Ovary (tissue), 9 donors: ENCODE results near the gene NDUFA3. TPM values are rescaled to one million over a fixed set of nuclear protein-coding genes. Genes with fewer than 3 reads are reported as not detected.

Experiments used
- DNase-seq, 5 donors: peaks; one replicate each; pipeline ENCODE4 v3.0.0-alpha.2; 2019 to 2020
- H3K27ac ChIP-seq, 2 donors: fragments of 200-600 bp; one replicate each; pipeline versions ENCODE4 v1.5.1 to v1.8.0; 2019 to 2022
- H3K27me3 ChIP-seq: fragments of 200-600 bp; one replicate; pipeline ENCODE4 v1.8.0; 2022
- H3K36me3 ChIP-seq: fragments of 200-600 bp; sonication (generic); one replicate; pipeline ENCODE4 v1.5.1; 2019
- H3K4me1 ChIP-seq: one replicate; pipeline ENCODE4 v1.8.1; 2013; ENCODE audit warnings: mild to moderate bottlenecking, moderate library complexity; ENCODE audit not compliant: insufficient read depth
- H3K4me3 ChIP-seq: fragments of 200-600 bp; sonication (generic); one replicate; pipeline ENCODE4 v1.5.1; 2017
- H3K9me3 ChIP-seq, 2 donors: fragments of 200-600 bp in 1 of 2; sonication (generic) in 1 of 2; one replicate each; pipeline versions ENCODE4 v1.5.1 to v1.8.1; 2013 to 2019; ENCODE audit warnings: mild to moderate bottlenecking in 1 of 2, moderate library complexity in 1 of 2
- CTCF ChIP-seq, 3 donors: fragments of 450-650 bp in 2 of 3; fragments of 200-600 bp in 1 of 3; IDR thresholded peaks; one replicate each; pipeline versions ENCODE4 v1.5.1 to v1.8.0; 2016 to 2022; ENCODE audit warnings: antibody characterized with exemption in 3 of 3, mild to moderate bottlenecking in 1 of 3
- EP300 ChIP-seq: sonication (generic); formaldehyde crosslinking; IDR thresholded peaks from one replicate; pipeline ENCODE4 v1.6.1; 2017; ENCODE audit warnings: antibody characterized with exemption
- POLR2A ChIP-seq: fragments of 450-650 bp; IDR thresholded peaks from one replicate; pipeline ENCODE4 v1.6.1; 2017; ENCODE audit warnings: antibody characterized with exemption, mild to moderate bottlenecking, moderate library complexity
- WGBS, 3 donors: extraction: QIAGEN DNeasy Blood & Tissue Kit in 1 of 3; methylation state at CpG; one replicate each; pipeline versions ENCODE4 v1.1.5 to v1.1.7; 2013 to 2017; 5-methylcytosine and 5-hydroxymethylcytosine counted together
- intact Hi-C, 4 donors: fragments of 100-400 bp; cut with DNase I; formaldehyde crosslinking; loops; one replicate each; pipeline versions ENCODE4 v1.11.0 to v1.15.1; 2022 to 2023
- polyA plus RNA-seq, 2 donors: library from polyadenylated mRNA; stranded (reverse); fragments of 200-250 nt in 1 of 2; fragments of 350-450 nt in 1 of 2; fragmentation: Illumina TruSeq in 1 of 2; extraction: RNeasy Lipid Tissue Mini Kit (QIAGEN cat#74804) in 1 of 2; gene quantifications; one replicate each; pipeline ENCODE4 v1.2.3, GENCODE V29; 2013 to 2014
- total RNA-seq, 7 donors: library from RNA; depleted of rRNA in 2 of 7; stranded (reverse); fragments of >200 nt in 2 of 7; fragmentation: NEBNext Ultra II Directional in 3 of 7; extraction: Animal tissue kit (Norgen Biotek cat#: 25700) in 3 of 7; gene quantifications; one replicate each; pipeline versions ENCODE4 v1.1.0 to v1.2.4, GENCODE V29; 2016 to 2023
- donor health status: DM: no; HTN: no; CAD: no; lungs with moderate emphysema.
- donor health status: DM: no; HTN: no; CAD: no.
- donor health status: Bipolar disorder and iron deficiency.
- donor health status: DM: yes; HTN: yes; CAD: no.
- donor health status: DM: no; HTN: no; CAD: no.
- donor health status: DM: yes; HTN: yes; CAD: no.

Gene NDUFA3
- total and polyA plus RNA-seq, 9 donors = 6.2 to 110 (median 82.1) TPM

DNA sequence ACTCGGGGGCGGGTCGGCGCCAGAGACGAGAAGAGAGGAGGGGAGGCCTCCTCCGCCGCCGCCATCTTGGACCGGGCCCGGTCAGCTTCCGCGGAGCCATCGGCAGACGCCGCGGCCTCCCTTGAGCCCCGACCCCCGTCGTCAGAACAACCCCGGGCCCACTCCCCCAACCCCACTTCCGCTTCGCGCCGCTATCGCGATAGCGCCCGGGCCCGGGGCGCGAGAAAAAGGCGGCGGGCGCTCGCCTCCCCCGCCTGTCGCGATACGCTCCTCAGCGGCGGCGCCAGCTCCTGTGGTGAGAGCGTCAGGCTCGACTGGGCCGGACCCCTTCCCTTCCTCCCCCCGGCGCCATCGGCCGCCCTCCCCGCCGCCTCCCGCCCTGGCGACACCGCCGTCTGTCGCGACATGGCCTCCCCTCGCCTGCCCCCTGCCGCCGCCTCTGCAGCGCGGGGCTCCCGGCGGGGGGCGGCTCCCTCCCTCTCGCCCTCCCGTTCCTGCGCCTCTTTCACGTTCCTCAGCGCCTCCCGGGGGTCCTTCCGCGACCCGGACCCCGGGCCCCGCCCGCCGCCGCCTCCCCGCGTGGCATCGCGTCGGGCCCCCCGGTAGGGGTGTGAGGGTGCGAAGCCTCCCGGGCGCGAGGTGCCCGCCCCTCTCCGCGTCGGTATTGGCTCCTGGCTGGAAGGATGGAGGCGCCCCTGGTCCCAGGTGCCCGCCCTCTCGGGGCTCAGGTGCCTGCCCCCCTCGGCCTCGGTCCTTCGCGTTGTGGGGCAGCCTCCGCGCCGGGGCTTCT lies 35.2 kb downstream of the NDUFA3 start, which contains the start of gene CNOT3:
TSS of gene CNOT3 (plus strand) at position 64 of the 790 bp plus-strand sequence. CDS start 5,217 bp downstream, outside the sequence.
- peak within 1 kb of the TSS; percentile 100 for H3K4me3 ChIP-seq
- WGBS, 3 donors = 0 to 1% (median 1%) methylated on average over 20 to 102 of the region's 103 CpGs
- H3K27ac ChIP-seq = peak within 1 kb of the TSS; percentile 77 to 87
- TF ChIP-seq CTCF (IDR thresholded peaks at IDR 0.05) (no peak), POLR2A (peak; percentile 81)
- intact Hi-C loops = no loop called here
- H3K9me3 ChIP-seq = no peaks in the 10 kb centered on the region
- peak in 3 of 5 donors; percentile 62 to 67 (median 66) for DNase-seq
- H3K4me1 ChIP-seq = peaks cover 4% of the 10 kb centered on the region
- H3K36me3 ChIP-seq = no peaks in the 10 kb centered on the region
- H3K27me3 ChIP-seq = no peaks in the 10 kb centered on the region

GRCh38 chr19:54138489-54139256 lies 36.0 kb downstream of the NDUFA3 start:
- Histone ChIP-seq H3K36me3 (no peaks in the 10 kb centered on the region), H3K4me3 (peak overlapping the region; percentile 100), H3K27ac (peak overlapping the region in 1 of 2 donors; percentile 77), H3K27me3 (no peaks in the 10 kb centered on the region), H3K4me1 (peaks cover 4% of the 10 kb centered on the region), H3K9me3 (no peaks in the 10 kb centered on the region)
- DNase-seq = no peak
- intact Hi-C loops = no loop called here
- 10 to 12% (median 10%) methylated on average over 29 to 31 of the region's 31 CpGs for WGBS, 3 donors
- no peak for TF ChIP-seq POLR2A
- TF ChIP-seq EP300 = no peak

DNA sequence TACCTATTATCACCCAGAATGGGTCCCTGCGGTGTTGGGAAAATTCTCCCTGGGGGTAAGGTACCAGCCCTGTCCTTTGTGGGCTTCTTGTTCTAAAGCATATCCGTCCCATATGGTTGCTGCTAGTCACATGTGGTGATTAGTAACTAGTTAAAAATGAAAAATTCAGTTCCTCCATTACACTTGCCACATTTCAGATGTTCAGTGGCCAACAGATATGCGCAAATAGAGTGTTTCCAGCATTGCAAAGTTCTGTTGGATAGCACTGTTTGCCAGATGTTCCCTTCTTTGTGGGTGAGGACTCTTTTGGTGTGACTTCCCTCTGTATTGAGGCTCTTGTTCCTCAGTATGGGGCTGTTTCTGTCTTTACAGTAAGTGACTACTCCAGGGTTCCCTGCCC lies 38.7 kb downstream of the NDUFA3 start:
- Histone ChIP-seq H3K9me3 (no peaks in the 10 kb centered on the region), H3K27ac (no peak overlapping the region), H3K4me3 (no peak overlapping the region), H3K27me3 (no peaks in the 10 kb centered on the region), H3K36me3 (no peaks in the 10 kb centered on the region), H3K4me1 (peaks cover 4% of the 10 kb centered on the region)
- 84 to 89% (median 86%) methylated on average over 3 of the region's 3 CpGs for WGBS, 3 donors
- intact Hi-C loops = no loop called here
- TF ChIP-seq EP300 (no peak), POLR2A (no peak), CTCF (IDR thresholded peaks at IDR 0.05) (no peak)
- DNase-seq = no peak

GRCh38 chr19:54142166-54142780 lies 39.6 kb downstream of the NDUFA3 start:
- no peak overlapping the region for H3K27ac ChIP-seq
- 82 to 89% (median 85%) methylated on average over 7 of the region's 7 CpGs for WGBS, 3 donors
- DNase-seq = no peak
- TF ChIP-seq POLR2A (no peak), EP300 (no peak), CTCF (IDR thresholded peaks at IDR 0.05) (no peak)
- H3K9me3 ChIP-seq = no peaks in the 10 kb centered on the region
- H3K36me3 ChIP-seq = no peaks in the 10 kb centered on the region
- H3K4me3 ChIP-seq = no peak overlapping the region
- H3K4me1 ChIP-seq = peaks cover 4% of the 10 kb centered on the region
- no peaks in the 10 kb centered on the region for H3K27me3 ChIP-seq
- intact Hi-C loops = no loop called here
